Measurements from ENCODE around the gene PKD1.

DNA sequence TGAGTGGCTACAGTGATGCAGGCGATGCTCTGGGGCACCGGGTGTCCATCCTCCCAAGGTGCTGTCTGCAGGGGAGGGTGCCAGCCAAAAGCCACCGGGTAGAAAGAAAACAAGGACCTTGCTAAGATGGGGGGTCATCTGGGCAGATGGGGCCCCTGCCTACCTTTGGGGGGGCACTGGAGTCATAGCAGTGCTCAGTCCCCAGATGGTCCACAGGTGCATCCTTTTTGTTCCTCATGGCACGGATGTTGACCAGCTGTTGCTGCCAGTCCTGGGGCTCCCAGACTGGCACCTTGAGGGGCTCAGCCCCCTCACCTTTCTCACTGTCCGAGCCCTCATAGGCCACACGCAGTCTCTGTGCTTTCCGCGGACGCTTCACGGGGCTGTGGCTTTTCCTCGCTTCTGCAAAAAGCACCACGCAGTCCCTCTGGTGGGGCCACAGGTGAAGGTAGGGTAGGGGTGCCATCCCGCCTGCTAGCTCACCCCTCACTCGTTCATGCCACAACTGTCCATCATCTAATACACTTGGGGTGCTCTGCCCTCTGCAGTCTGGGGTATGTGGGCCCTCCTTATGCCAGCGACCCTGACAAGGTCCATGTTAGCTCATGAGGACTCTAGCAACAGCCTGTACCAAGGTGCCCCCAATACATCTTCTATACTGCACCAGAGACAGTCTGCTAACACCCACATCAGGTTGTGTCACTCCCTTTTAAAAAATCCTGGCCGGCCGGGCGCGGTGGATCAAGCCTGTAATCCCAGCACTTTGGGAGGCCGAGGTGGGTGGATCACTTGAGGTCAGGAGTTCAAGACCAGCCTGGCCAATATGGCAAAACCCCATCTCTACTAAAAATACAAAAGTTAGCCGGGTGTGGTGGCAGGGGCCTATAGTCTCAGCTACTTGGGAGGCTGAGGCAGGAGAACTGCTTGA is 89.5 kb downstream of the PKD1 start:
- TF ChIP-seq ZNF3 (CRISPR knock-in tag; IDR thresholded peaks at IDR 0.05): no peak
- TF ChIP-seq ZZZ3 (CRISPR knock-in tag; IDR thresholded peaks at IDR 0.05; ENCODE audit: borderline replicate concordance): no peak
- no peak for TF ChIP-seq HCFC1 (IDR thresholded peaks at IDR 0.05; ENCODE audit: low read depth, low read length)
- no peak for TF ChIP-seq POLR2A (IDR thresholded peaks at IDR 0.05; ENCODE audit: insufficient read depth in 1 of 2, low read depth in 2 of 2, low read length in 2 of 2)
- TF ChIP-seq, protein P1, sequence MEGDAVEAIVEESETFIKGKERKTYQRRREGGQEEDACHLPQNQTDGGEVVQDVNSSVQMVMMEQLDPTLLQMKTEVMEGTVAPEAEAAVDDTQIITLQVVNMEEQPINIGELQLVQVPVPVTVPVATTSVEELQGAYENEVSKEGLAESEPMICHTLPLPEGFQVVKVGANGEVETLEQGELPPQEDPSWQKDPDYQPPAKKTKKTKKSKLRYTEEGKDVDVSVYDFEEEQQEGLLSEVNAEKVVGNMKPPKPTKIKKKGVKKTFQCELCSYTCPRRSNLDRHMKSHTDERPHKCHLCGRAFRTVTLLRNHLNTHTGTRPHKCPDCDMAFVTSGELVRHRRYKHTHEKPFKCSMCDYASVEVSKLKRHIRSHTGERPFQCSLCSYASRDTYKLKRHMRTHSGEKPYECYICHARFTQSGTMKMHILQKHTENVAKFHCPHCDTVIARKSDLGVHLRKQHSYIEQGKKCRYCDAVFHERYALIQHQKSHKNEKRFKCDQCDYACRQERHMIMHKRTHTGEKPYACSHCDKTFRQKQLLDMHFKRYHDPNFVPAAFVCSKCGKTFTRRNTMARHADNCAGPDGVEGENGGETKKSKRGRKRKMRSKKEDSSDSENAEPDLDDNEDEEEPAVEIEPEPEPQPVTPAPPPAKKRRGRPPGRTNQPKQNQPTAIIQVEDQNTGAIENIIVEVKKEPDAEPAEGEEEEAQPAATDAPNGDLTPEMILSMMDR (CRISPR knock-in tag; IDR thresholded peaks at IDR 0.05): no peak
- TF ChIP-seq FOXM1 (CRISPR knock-in tag; IDR thresholded peaks at IDR 0.05): no peak
